Heart left ventricle (tissue), 16 donors: Measurements from ENCODE around the gene EIF3CL. TPM values are rescaled to one million over a fixed set of nuclear protein-coding genes. Genes with fewer than 3 reads are reported as not detected.
"Not testable (repeated sequence)": the region's sequence is repeated elsewhere in the genome, so short reads cannot be mapped to it uniquely, and the experiment has no call there.

Experiments
- ATAC-seq, 4 donors: fragments of 200-7000 bp; cut with Tn5 transposase; one replicate each; pipeline ENCODE4 v1.9.1; 2020 to 2022; ENCODE audit warnings: moderate library complexity in 4 of 4, mild to moderate bottlenecking in 3 of 4, moderate number of reproducible peaks in 1 of 4
- DNase-seq, 5 donors: peaks; one replicate each; pipeline ENCODE4 v3.0.0-alpha.2; 2020
- H3K27ac ChIP-seq, 12 donors: fragments of 200-600 bp; sonication (generic) in 4 of 12; one replicate each; pipeline versions ENCODE4 v1.5.0 to v1.8.0; 2016 to 2022; ENCODE audit warnings: mild to moderate bottlenecking in 2 of 12
- H3K27me3 ChIP-seq, 9 donors: fragments of 200-600 bp; sonication (generic) in 2 of 9; one replicate each; pipeline versions ENCODE4 v1.5.1 to v1.8.0; 2016 to 2022; ENCODE audit warnings: mild to moderate bottlenecking in 3 of 9
- H3K36me3 ChIP-seq, 9 donors: fragments of 200-600 bp; sonication (generic) in 2 of 9; one replicate each; pipeline versions ENCODE4 v1.5.0 to v1.8.0; 2018 to 2022; ENCODE audit warnings: mild to moderate bottlenecking in 2 of 9
- H3K4me1 ChIP-seq, 12 donors: fragments of 200-600 bp; sonication (generic) in 4 of 12; one replicate each; pipeline versions ENCODE4 v1.5.0 to v1.8.0; 2016 to 2022; ENCODE audit warnings: mild to moderate bottlenecking in 3 of 12
- H3K4me3 ChIP-seq, 12 donors: fragments of 200-600 bp; sonication (generic) in 4 of 12; one replicate each; pipeline versions ENCODE4 v1.5.0 to v1.8.0; 2017 to 2022; ENCODE audit warnings: mild to moderate bottlenecking in 9 of 12, moderate library complexity in 4 of 12
- H3K9me3 ChIP-seq, 12 donors: fragments of 200-600 bp; sonication (generic) in 4 of 12; one replicate each; pipeline versions ENCODE4 v1.5.0 to v1.8.0; 2016 to 2022; ENCODE audit warnings: mild to moderate bottlenecking in 1 of 12
- WGBS, 4 donors: extraction: QIAGEN DNeasy Blood & Tissue Kit in 2 of 4; methylation state at CpG; one replicate each; pipeline versions ENCODE4 v1.1.5 to v1.1.7; 2013 to 2018; 5-methylcytosine and 5-hydroxymethylcytosine counted together
- intact Hi-C, 10 donors: fragments of 100-400 bp; cut with DNase I; formaldehyde crosslinking; loops; one replicate each; pipeline versions ENCODE4 v1.11.1 to v1.14.2; 2022
- polyA plus RNA-seq, 2 donors: library from polyadenylated mRNA; stranded (reverse); fragments of 200-250 nt; gene quantifications; one replicate each; pipeline ENCODE4 v1.2.3, GENCODE V29; 2013
- total RNA-seq, 9 donors: library from RNA; depleted of rRNA in 2 of 9; stranded (reverse); fragments of >200 nt in 2 of 9; fragmentation: NEBNext Ultra II Directional in 3 of 9; extraction: Animal tissue kit (Norgen Biotek cat#: 25700) in 3 of 9; gene quantifications; one replicate each; pipeline versions ENCODE4 v1.1.0 to v1.2.4, GENCODE V29; 2016 to 2023
- TF ChIP-seq, protein P1 (sequence below), 12 donors: fragments of 200-600 bp; sonication (generic) in 4 of 12; IDR thresholded peaks; one replicate each; pipeline versions ENCODE4 v1.5.0 to v1.8.0; 2018 to 2022; ENCODE audit warnings: antibody characterized with exemption in 12 of 12, mild to moderate bottlenecking in 5 of 12
- donor health status: ischemic (EF 13 %, LVEDD 7.1; RV severe dilation, severe dysfunction).
- donor health status: healthy with polysubstance abuse.
- donor health status: DM: no; HTN: yes; CAD: no.
- donor health status: DM: no; HTN: no; CAD: no.
- donor health status: ischemic (EF 25% LVEDD 6.9; RV normal size, moderate dysfunction).
- donor health status: ischemic (EF 25% LVEDD 5.7; RV mildly dilated, moderate dysfunction).
- donor health status: healthy.
- donor health status: DM: yes; HTN: yes; CAD: no.
- donor health status: ischemic (EF 35%, LVEDD 5.7; RV mildly dilated, moderate dysfunction).
- donor health status: nonischemic (EF 11% LVEDD 7.7; RV severe dilation, severe dysfunction).
- donor health status: DM: yes; HTN: yes; CAD: no.
- donor health status: PGD.
- donor health status: ischemic (EF 29% LVEDD 5.4; RV normal size, mild dysfunction).
- donor health status: nonischemic (EF 23%, LVEDD 6.1; RV moderate dilation, normal function).

EIF3CL gene
- total and polyA plus RNA-seq, 11 donors, result 2.7 to 151 (median 43.1) TPM

DNA sequence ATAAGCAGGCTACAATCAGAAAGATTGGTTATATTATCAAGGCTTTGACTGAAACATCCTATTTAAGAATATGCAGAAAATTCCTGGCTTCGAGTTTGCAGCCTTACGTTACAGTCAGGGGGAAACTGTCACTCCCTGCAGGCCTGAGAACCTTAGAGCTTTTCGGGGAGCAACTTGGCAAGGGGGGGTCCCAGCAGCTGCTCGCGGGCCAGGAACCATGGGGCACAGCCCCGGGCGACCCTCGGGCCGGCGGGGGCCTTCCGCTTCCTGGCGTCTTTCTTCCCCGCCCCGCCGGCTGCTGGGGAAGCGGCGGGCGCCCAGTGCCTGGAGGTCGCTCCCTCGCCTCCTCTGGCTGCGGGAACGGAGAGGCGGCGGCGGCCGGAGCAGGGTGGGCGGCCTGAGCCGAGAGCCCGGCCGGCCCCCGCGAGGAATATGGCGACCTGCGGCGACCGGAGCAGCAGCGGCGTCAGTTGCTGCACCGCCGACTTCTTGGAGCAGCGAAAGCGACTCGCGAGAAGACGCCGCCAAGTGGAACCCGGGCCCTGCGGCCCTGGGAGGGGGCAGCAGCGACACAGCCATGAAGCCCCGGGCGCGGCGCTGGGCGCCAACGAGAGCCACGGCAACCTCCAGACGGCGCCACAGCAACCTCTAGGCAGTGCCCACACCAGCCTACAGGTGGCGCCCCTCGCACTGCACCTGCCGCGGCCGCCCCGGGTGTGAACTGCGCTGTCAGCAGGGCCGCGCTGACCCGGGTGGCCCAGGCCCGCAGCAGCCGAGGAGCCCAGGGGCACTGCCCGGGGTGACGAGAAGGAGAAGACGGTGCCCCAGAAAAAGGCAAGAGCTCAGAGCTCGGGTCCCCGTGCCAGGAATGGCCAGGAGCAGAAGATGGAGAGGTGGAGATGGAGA, 39.1 kb downstream of the EIF3CL start:
- H3K36me3 ChIP-seq, H3K27me3 ChIP-seq, intact Hi-C loops, H3K9me3 ChIP-seq, H3K4me1 ChIP-seq, H3K27ac ChIP-seq: not testable (repeated sequence)
- H3K4me3 ChIP-seq, result peak overlapping the region in 1 of 12 donors; percentile 21
- TF ChIP-seq, protein P1, sequence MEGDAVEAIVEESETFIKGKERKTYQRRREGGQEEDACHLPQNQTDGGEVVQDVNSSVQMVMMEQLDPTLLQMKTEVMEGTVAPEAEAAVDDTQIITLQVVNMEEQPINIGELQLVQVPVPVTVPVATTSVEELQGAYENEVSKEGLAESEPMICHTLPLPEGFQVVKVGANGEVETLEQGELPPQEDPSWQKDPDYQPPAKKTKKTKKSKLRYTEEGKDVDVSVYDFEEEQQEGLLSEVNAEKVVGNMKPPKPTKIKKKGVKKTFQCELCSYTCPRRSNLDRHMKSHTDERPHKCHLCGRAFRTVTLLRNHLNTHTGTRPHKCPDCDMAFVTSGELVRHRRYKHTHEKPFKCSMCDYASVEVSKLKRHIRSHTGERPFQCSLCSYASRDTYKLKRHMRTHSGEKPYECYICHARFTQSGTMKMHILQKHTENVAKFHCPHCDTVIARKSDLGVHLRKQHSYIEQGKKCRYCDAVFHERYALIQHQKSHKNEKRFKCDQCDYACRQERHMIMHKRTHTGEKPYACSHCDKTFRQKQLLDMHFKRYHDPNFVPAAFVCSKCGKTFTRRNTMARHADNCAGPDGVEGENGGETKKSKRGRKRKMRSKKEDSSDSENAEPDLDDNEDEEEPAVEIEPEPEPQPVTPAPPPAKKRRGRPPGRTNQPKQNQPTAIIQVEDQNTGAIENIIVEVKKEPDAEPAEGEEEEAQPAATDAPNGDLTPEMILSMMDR (IDR thresholded peaks at IDR 0.05), result peak in 1 of 12 donors; percentile 17
- WGBS, 4 donors, result 1 to 10% (median 2%) methylated on average over 4 to 16 of the region's 75 CpGs; no CpG with 5 or more reads in 1 of the 4 donors
- DNase-seq (peak in 1 of 5 donors; percentile 20), ATAC-seq (peak; percentile 91 to 99 (median 98))

DNA sequence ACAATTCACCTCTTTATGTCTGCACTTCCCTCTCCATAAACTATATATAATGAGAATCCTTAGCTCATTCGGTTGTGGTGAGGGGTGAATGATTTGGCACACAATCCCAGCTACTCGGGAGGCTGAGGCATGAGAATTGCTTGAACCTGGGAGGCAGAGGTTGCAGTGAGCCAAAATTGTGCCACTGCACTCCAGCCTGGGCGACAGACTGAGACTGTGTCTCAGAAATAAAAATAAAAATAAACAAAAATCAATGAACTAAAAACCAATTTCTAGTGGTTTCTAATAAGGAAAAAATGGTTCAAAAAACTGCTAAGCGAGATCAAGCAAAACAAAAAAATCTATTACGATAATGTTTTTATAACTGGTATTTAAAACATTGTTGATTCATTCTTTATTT, 40.2 kb downstream of the EIF3CL start, which contains the start of gene NPIPB6:
TSS of gene NPIPB6 (minus strand) at position 101 of the 400 bp plus-strand sequence. CDS start 686 bp downstream, outside the sequence.
- ATAC-seq, H3K9me3 ChIP-seq, H3K4me1 ChIP-seq, H3K4me3 ChIP-seq, intact Hi-C loops, H3K27me3 ChIP-seq, H3K27ac ChIP-seq, DNase-seq, H3K36me3 ChIP-seq: not testable (repeated sequence)
- no CpG with 5 or more reads among the region's 5 CpGs for WGBS, 4 donors

DNA sequence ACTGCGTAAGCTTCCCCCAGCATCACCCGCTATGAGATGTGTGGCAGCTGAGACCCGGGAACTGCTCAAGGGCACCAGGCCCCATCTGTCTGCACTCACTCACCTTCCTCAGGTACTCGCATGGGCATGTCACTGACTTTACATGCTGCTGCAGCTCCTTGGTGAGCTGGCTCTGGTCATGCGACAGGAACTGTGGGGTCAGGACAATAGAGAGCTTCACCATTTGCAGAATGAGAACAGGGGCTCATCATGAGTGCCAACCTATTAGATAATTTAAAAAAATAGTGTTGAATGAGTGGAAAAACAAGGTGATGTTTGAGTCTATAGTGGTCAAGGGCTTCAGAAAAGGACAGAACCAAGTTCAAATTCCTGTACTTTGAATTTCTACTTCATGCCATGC, 41.0 kb downstream of the EIF3CL start:
- H3K9me3 ChIP-seq, H3K36me3 ChIP-seq, H3K4me3 ChIP-seq, H3K27ac ChIP-seq, H3K4me1 ChIP-seq, ATAC-seq, H3K27me3 ChIP-seq, intact Hi-C loops: not testable (repeated sequence)
- peak in 1 of 5 donors; percentile 9 for DNase-seq
- 89 to 100% (median 95%) methylated on average over 1 to 2 of the region's 5 CpGs; no CpG with 5 or more reads in 1 of the 4 donors for WGBS, 4 donors

DNA sequence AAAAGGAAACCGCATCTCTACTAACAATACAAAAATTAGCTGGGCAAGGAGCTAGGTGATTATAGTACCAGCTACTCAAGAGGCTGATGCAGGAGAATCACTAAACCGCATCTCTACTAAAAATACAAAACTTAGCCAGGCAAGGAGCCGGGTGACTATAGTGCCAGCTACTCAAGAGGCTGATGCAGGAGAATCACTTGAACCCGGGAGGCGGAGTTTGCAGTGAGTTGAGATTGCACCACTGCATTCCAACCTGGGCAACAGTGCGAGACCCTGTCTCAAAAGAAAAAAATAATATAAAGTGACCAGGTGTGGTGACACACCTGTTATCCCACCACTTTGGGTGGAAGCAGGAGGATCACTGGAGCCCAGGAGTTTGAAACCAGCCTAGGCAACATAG, 65.4 kb downstream of the EIF3CL start:
- H3K36me3 ChIP-seq, H3K4me3 ChIP-seq, H3K4me1 ChIP-seq, ATAC-seq, H3K9me3 ChIP-seq, H3K27ac ChIP-seq, H3K27me3 ChIP-seq, DNase-seq, intact Hi-C loops: not testable (repeated sequence)
- 83 to 92% (median 87%) methylated on average over 5 to 6 of the region's 6 CpGs for WGBS, 4 donors

DNA sequence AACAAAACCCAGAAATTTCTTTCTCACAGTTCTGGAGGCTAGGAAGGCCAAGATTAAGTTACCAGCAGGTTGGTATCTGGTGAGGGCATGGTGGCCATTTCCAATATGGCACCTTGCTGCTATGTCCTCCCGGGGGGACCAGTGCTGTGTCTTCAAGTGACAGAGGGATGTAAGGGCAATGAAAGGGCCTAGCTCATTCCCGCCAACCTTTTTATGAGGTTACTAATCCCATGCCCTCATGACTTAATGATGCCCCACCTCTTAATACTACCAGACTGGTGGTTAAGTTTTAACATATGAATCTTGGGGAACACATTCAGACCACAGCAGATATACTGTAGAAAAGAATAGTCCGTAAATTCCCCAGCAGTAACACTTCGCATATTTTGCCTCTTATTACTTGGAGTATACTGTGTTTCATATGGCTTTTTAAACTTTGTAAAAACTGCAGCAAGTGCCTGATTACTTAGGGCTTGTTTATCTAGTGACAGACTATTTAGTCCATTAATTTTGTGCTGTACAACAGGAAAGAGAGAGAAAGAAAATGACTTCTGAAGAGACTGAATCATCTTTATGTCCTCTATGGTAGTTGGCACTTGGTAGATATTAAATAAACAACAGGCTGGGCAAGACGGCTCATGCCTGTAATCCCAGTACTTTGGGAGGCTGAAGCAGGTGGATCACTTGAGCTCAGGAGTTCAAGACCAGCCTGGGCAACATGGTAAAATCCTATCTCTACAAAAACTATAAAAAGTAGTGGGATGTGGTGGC, 66.5 kb downstream of the EIF3CL start:
- H3K27me3 ChIP-seq, ATAC-seq, H3K4me1 ChIP-seq, H3K27ac ChIP-seq, DNase-seq, intact Hi-C loops, H3K9me3 ChIP-seq, H3K36me3 ChIP-seq, H3K4me3 ChIP-seq: not testable (repeated sequence)
- WGBS, 4 donors, result 82 to 89% (median 85%) methylated on average over 3 to 5 of the region's 5 CpGs

DNA sequence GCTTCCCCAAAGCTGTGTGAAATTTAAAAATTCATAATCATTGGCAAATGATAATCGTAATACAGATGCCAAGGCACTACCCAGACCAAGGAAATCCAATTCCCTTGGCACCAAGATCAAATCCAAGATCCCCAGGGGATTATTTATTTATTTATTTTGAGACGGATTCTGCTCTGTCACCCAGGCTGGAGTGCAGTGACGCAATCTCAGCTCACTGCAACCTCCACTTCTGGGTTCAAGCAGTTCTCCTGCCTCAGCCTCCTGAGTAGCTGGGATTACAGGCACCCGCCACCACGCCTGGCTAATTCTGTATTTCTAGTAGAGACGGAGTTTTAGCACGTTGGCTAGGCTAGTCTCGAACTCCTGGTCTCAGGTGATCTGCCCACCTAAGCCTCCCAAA, 68.0 kb downstream of the EIF3CL start:
- H3K36me3 ChIP-seq, ATAC-seq, H3K4me1 ChIP-seq, H3K9me3 ChIP-seq, DNase-seq, H3K27ac ChIP-seq, H3K27me3 ChIP-seq, H3K4me3 ChIP-seq, intact Hi-C loops: not testable (repeated sequence)
- whole genome bisulfite sequencing, 4 donors, result 73 to 94% (median 88%) methylated on average over 6 to 8 of the region's 8 CpGs

DNA sequence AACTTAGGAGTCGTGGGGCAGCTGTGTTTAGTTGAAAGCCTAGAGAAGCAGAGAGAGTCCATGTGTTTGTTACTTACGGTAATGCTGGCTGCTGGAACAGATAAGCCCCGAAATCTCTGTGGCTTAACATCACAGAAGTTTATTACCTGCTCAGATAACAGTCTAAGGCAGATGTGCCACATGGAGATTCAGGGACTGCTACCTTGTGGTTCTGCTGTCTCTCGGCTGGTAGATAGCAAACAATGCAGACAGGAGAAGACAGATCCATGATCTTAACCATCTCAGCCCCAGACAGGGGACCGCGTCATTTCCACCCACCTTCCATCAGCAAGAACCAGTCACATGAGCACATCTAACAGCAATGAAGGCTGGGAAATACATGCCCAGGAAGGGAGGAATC, 71.0 kb downstream of the EIF3CL start:
- H3K9me3 ChIP-seq, H3K4me3 ChIP-seq, DNase-seq, H3K27ac ChIP-seq, ATAC-seq, H3K4me1 ChIP-seq, H3K36me3 ChIP-seq, H3K27me3 ChIP-seq, intact Hi-C loops: not testable (repeated sequence)
- 52 to 63% (median 61%) methylated on average over 4 to 6 of the region's 6 CpGs for WGBS, 4 donors

DNA sequence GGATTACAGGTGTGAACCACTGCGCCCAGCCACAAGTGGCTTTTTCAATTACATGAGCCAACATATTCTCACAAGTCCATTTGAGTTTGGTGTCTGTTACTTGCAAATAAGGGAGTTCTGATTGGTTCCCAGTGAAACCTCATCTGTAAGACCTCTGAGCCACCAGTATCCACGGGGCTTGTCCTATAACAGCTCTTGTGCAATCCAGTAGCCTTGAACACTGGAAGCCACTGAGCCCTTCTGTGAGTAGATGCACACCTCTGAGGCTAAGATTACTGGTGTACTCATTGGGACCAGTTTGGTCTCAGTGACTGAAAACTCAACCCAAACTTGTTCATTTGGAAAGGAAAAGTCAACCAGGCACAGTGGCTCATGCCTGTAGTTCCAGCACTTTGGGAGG, 72.7 kb downstream of the EIF3CL start:
- H3K9me3 ChIP-seq, intact Hi-C loops, H3K27ac ChIP-seq, H3K27me3 ChIP-seq, ATAC-seq, H3K4me1 ChIP-seq, DNase-seq, H3K36me3 ChIP-seq, H3K4me3 ChIP-seq: not testable (repeated sequence)
- 75 to 79% (median 75%) methylated on average over 2 of the region's 2 CpGs for WGBS, 4 donors

DNA sequence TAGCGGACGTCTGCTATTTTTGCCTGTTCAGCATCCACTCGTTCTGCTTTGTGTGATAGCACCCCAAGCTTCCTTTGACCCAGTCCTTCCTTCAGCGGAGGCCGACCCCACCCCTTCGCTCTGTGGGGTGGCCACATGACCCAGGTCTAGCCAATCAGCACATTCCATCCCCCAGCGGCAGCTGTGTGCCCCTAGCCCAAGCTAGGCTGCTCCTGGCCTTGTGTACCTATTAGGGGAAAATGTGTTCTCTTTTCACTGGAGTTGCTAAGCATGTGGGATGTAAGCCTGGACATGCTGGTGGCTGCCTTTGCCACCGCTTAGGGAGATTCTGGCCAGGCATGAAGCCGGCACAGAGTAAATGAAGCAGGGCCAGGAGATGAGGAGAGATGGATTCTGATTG, 73.4 kb downstream of the EIF3CL start:
- H3K36me3 ChIP-seq, H3K27ac ChIP-seq, H3K4me1 ChIP-seq, ATAC-seq, H3K27me3 ChIP-seq, H3K4me3 ChIP-seq, DNase-seq, H3K9me3 ChIP-seq, intact Hi-C loops: not testable (repeated sequence)
- 26 to 48% (median 36%) methylated on average over 6 to 9 of the region's 9 CpGs for WGBS, 4 donors
